Neural progenitor cell (in vitro differentiated cells): Measurements from ENCODE around the gene EHMT1. TPM values are rescaled to one million over a fixed set of nuclear protein-coding genes. Genes with fewer than 3 reads are reported as not detected.

Experiments
- DNase-seq: peaks from one replicate; pipeline ENCODE4 v3.0.0-alpha.2; 2016; ENCODE audit warnings: low spot score
- H2AFZ ChIP-seq: fragments of 200-600 bp; sonication (generic); replicated peaks from 2 replicates; pipeline ENCODE4 v1.6.1; 2016; ENCODE audit warnings: antibody characterized with exemption
- H3F3A ChIP-seq: fragments of 200-600 bp; sonication (generic); 2 replicates; pipeline ENCODE4 v1.6.1; 2016; ENCODE audit warnings: antibody characterized with exemption, low read depth
- H3K27ac ChIP-seq: fragments of 200-600 bp; sonication (generic); 2 replicates; pipeline ENCODE4 v1.5.1; 2016; ENCODE audit warnings: mild to moderate bottlenecking
- H3K27me3 ChIP-seq: fragments of 200-600 bp; sonication (generic); 2 replicates; pipeline ENCODE4 v1.6.1; 2016; ENCODE audit warnings: mild to moderate bottlenecking, moderate library complexity
- H3K36me3 ChIP-seq: fragments of 200-600 bp; sonication (generic); 2 replicates; pipeline ENCODE4 v1.5.1; 2016
- H3K4me1 ChIP-seq: fragments of 200-600 bp; sonication (generic); 2 replicates; pipeline ENCODE4 v1.6.1; 2016; ENCODE audit warnings: mixed run types
- H3K4me2 ChIP-seq: fragments of 200-600 bp; sonication (generic); 2 replicates; pipeline ENCODE4 v1.6.1; 2016
- H3K4me3 ChIP-seq: fragments of 200-600 bp; sonication (generic); 2 replicates; pipeline ENCODE4 v1.5.1; 2016
- H3K79me2 ChIP-seq: fragments of 200-600 bp; sonication (generic); 2 replicates; pipeline ENCODE4 v1.6.1; 2016; ENCODE audit warnings: low read depth
- H3K9ac ChIP-seq: fragments of 200-600 bp; sonication (generic); 2 replicates; pipeline ENCODE4 v1.6.1; 2016
- H3K9me3 ChIP-seq: fragments of 200-600 bp; sonication (generic); 2 replicates; pipeline ENCODE4 v1.5.1; 2016; ENCODE audit warnings: low read depth
- H4K20me1 ChIP-seq: fragments of 200-600 bp; sonication (generic); 2 replicates; pipeline ENCODE4 v1.6.1; 2016; ENCODE audit warnings: low read depth
- H3K27ac Mint-ChIP-seq: 3 replicates; pipeline ENCODE4 v1.8.0; 2021; ENCODE audit warnings: mixed read lengths
- H3K27me3 Mint-ChIP-seq: 2 replicates; pipeline ENCODE4 v1.8.0; 2022; ENCODE audit warnings: low read depth, mild to moderate bottlenecking, inconsistent platforms, moderate library complexity, mixed read lengths; ENCODE audit not compliant: insufficient read depth
- H3K36me3 Mint-ChIP-seq: 3 replicates; pipeline ENCODE4 v1.8.0; 2021; ENCODE audit warnings: mixed read lengths
- H3K4me1 Mint-ChIP-seq: 3 replicates; pipeline ENCODE4 v1.8.0; 2021; ENCODE audit warnings: mixed read lengths
- H3K4me3 Mint-ChIP-seq: 3 replicates; pipeline ENCODE4 v1.8.0; 2021; ENCODE audit warnings: mild to moderate bottlenecking, moderate library complexity, mixed read lengths
- H3K9me3 Mint-ChIP-seq: 3 replicates; pipeline ENCODE4 v1.8.0; 2020; ENCODE audit warnings: mixed read lengths
- EZH2 ChIP-seq: fragments of 200-600 bp; sonication (generic); IDR thresholded peaks from 2 replicates; pipeline ENCODE4 v1.6.1; 2017; ENCODE audit warnings: antibody characterized with exemption, mild to moderate bottlenecking, moderate library complexity
- EZH2phosphoT487 ChIP-seq: fragments of 200-600 bp; sonication (generic); IDR thresholded peaks from 2 replicates; pipeline ENCODE4 v1.6.1; 2017; ENCODE audit warnings: antibody characterized with exemption
- total RNA-seq: library from RNA; depleted of rRNA; stranded (reverse); fragments of >200 nt; gene quantifications from 2 replicates; pipeline ENCODE4 v1.2.3, GENCODE V29; 2015; ENCODE audit warnings: low replicate concordance
- TF ChIP-seq, protein P1 (sequence below): fragments of 200-600 bp; sonication (generic); IDR thresholded peaks from 2 replicates; pipeline ENCODE4 v1.5.1; 2017; ENCODE audit warnings: antibody characterized with exemption, mild to moderate bottlenecking

The EHMT1 gene
- total RNA-seq, 1 donor from 2014 or later = 47.8 TPM

- Mint-ChIP-seq H3K27ac (no peak overlapping the region), H3K4me3 (no peak overlapping the region), H3K27me3 (peaks cover 2% of the 10 kb centered on the region), H3K36me3 (peaks cover 10% of the 10 kb centered on the region), H3K4me1 (peaks cover 26% of the 10 kb centered on the region), H3K9me3 (no peaks in the 10 kb centered on the region)
- Histone ChIP-seq H3K79me2 (peaks cover 32% of the 10 kb centered on the region), H3K27me3 (no peaks in the 10 kb centered on the region), H3K4me1 (peaks cover 8% of the 10 kb centered on the region), H3K27ac (no peak overlapping the region), H3K36me3 (no peaks in the 10 kb centered on the region), H3K4me3 (peak overlapping the region; percentile 73), H2AFZ (no peak overlapping the region), H3K9ac (no peak overlapping the region), H4K20me1 (peaks cover 34% of the 10 kb centered on the region), H3K9me3 (no peaks in the 10 kb centered on the region), H3K4me2 (peak overlapping the region; percentile 99), H3F3A (no peaks in the 10 kb centered on the region)
- TF ChIP-seq EZH2 = no peak
- TF ChIP-seq EZH2phosphoT487 = no peak
- TF ChIP-seq, protein P1, sequence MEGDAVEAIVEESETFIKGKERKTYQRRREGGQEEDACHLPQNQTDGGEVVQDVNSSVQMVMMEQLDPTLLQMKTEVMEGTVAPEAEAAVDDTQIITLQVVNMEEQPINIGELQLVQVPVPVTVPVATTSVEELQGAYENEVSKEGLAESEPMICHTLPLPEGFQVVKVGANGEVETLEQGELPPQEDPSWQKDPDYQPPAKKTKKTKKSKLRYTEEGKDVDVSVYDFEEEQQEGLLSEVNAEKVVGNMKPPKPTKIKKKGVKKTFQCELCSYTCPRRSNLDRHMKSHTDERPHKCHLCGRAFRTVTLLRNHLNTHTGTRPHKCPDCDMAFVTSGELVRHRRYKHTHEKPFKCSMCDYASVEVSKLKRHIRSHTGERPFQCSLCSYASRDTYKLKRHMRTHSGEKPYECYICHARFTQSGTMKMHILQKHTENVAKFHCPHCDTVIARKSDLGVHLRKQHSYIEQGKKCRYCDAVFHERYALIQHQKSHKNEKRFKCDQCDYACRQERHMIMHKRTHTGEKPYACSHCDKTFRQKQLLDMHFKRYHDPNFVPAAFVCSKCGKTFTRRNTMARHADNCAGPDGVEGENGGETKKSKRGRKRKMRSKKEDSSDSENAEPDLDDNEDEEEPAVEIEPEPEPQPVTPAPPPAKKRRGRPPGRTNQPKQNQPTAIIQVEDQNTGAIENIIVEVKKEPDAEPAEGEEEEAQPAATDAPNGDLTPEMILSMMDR = no peak
- DNase-seq = no peak
These were observed 28.7 kb upstream of the EHMT1 start for GRCh38 chr9:137590123-137590468.

DNA sequence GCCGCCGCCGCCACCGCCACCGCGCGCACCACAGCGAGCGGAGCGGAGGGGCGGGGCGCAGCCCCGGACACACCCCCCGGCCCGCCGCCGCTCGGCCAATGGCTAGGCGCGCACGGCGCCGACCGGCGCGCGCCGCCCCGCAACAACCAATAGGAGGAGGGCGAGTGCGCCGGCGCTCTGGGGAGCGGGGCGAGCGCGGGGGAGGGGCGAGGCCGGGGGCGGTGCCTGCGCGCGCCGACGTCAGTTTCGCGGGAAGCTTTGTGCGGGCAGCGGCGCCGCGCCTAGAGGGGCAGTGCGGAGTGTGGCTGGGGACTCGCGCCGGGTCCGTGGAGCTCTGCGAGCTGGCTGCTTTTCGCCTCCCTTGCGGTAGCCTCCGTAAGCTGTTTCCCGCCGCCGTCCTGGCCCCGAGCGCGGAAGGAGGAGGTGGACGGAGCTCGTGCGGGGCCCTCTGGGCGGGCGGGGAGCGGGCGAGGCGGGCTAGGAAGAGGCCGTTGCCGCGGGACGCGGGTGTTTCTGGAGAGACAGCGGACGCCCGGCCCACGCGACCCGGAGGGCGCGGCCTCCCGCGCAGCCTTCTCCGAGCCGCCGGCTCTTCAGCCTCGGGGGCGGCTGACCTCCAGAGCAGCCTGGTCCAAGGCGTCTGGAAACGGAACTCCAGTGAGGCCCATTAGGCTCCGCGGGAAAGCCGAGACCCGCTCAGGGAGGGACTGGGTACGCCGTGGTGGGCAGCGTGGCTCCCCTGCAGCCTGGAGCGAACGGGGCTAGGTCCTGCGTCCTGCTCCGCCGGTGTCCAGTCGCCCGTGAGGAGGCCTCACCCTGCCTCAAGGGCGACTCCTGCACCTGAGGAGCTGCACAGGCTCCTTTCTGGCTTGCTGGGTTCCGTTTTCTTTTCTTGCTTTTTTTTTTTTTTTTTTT is 28.1 kb upstream of the EHMT1 start, which contains the start of gene ZMYND19:
TSS of gene ZMYND19 (minus strand) at position 44 of the 915 bp plus-strand sequence. CDS start 249 bp downstream, outside the sequence.
- H3K27me3 Mint-ChIP-seq = peaks cover 5% of the 10 kb centered on the region
- H3K27ac Mint-ChIP-seq = peak within 1 kb of the TSS; percentile 99
- Histone ChIP-seq H3K36me3 (no peaks in the 10 kb centered on the region), H2AFZ (peak within 1 kb of the TSS; percentile 94), H3K9me3 (no peaks in the 10 kb centered on the region), H3K27ac (no peak within 1 kb of the TSS), H3K79me2 (peaks cover 32% of the 10 kb centered on the region), H3K4me1 (peaks cover 8% of the 10 kb centered on the region), H4K20me1 (peaks cover 31% of the 10 kb centered on the region), H3F3A (no peaks in the 10 kb centered on the region), H3K4me2 (peak within 1 kb of the TSS; percentile 99), H3K27me3 (no peaks in the 10 kb centered on the region), H3K4me3 (peak within 1 kb of the TSS; percentile 92), H3K9ac (peak within 1 kb of the TSS; percentile 57)
- TF ChIP-seq EZH2phosphoT487 = no peak
- TF ChIP-seq, protein P1 = no peak
- TF ChIP-seq EZH2 = no peak
- peak; percentile 97 for DNase-seq
- H3K4me1 Mint-ChIP-seq = peaks cover 26% of the 10 kb centered on the region
- peaks cover 10% of the 10 kb centered on the region for H3K36me3 Mint-ChIP-seq
- no peaks in the 10 kb centered on the region for H3K9me3 Mint-ChIP-seq
- H3K4me3 Mint-ChIP-seq = peak within 1 kb of the TSS; percentile 99

DNA sequence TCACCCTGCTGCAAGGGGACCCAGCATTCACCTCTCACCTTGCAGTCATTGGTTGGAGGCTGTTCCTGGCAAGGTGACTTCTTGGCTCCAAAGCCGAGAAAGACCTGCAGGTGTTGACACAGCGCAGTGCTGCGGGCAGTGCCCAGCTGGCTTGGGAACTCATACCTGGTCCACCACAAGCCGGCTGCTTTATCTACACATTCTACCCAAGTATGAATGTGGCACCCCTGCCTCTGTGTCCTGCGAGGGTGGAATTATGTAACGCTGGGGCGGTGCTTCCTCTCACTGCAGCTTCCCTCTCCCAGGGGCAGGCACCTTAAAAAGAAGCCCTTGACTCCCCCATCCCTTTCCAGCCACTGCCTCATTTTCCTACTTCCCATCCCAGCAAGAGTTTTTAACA is 26.0 kb upstream of the EHMT1 start:
- Mint-ChIP-seq H3K4me1 (peaks cover 25% of the 10 kb centered on the region), H3K27ac (no peak overlapping the region), H3K36me3 (peaks cover 3% of the 10 kb centered on the region), H3K4me3 (peak overlapping the region; percentile 34), H3K27me3 (peaks cover 7% of the 10 kb centered on the region), H3K9me3 (no peaks in the 10 kb centered on the region)
- Histone ChIP-seq H3K4me1 (peaks cover 8% of the 10 kb centered on the region), H3K9ac (no peak overlapping the region), H3K27me3 (no peaks in the 10 kb centered on the region), H3K36me3 (no peaks in the 10 kb centered on the region), H3K79me2 (peaks cover 30% of the 10 kb centered on the region), H2AFZ (no peak overlapping the region), H3F3A (no peaks in the 10 kb centered on the region), H3K9me3 (no peaks in the 10 kb centered on the region), H3K4me2 (no peak overlapping the region), H3K27ac (no peak overlapping the region), H4K20me1 (peaks cover 28% of the 10 kb centered on the region), H3K4me3 (no peak overlapping the region)
- DNase-seq = no peak
- TF ChIP-seq EZH2 = no peak
- TF ChIP-seq, protein P1 = no peak
- no peak for TF ChIP-seq EZH2phosphoT487
